ENCODE data around the gene TMEM72.

Gene TMEM72

DNA sequence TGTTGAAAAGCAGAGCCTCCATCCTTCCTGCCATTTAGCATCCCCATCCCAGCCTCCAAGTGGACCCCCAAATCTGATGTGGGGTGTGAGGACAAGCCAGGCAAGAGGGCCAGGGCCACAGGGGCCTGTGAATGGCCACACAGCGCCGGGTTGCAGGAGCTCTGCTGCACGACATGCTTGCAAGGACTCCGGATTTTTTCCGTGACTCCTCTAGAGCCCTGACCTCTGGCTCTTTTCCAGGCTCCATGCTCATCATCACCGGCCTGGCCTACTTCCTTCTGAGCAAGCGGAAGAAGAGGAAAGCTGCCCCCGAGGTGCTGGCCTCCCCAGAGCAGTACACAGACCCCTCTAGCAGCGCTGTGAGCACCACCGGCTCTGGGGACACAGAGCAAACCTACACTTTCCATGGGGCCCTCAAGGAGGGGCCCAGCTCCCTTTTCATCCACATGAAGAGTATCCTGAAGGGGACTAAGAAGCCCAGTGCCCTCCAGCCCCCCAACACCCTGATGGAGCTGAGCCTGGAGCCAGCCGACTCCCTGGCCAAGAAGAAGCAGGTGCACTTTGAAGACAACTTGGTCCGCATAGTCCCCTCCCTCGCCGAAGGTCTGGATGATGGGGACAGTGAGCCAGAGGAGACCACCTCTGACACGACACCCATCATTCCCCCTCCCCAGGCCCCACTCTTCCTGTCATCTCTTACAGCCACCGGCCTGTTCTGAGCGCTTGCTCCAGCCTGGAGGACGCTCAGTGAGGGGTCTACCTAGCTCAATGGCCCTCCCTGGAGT, 23.5 kb downstream of the TMEM72 start:
- DNase-seq (ENCODE audit: low read depth in 2 of 2): no peak

DNA sequence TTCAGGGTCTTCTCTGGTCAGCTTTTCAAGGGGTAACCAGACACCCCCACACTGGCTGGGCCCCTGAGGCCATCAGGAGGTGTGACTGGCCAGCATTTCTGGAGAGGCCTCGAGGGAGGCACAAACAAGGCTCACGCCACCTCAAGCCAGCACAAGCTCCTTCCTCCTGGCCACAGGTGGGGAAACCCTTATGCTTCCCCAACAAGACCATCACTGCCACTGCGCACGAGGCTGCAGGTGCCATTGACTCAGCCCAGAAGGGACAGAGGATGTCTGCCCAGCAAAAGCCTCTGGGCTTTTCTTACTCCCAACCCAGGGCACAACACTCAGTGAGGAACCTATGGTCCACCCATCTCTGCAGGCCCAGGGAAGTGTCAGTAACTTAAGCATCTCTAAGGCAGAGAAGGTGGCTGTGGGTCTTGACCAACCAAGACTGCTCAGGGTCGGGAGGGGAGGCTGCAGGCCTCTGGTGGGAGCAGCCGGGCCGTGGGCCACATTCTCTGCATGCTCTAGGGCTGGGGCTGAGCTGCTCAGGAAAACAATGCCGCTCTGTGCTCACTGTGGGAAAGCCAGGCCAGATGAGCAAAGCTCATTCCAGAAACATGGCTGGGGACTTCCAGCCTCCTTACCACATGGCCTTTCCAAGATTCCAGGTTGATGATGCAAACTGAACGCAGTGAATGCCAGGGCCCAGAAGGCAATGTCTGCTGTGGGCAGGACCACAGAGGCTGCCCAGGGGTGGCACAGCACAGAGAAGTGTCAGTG, 24.2 kb downstream of the TMEM72 start:
- DNase-seq (ENCODE audit: low read depth in 2 of 2): no peak

DNA sequence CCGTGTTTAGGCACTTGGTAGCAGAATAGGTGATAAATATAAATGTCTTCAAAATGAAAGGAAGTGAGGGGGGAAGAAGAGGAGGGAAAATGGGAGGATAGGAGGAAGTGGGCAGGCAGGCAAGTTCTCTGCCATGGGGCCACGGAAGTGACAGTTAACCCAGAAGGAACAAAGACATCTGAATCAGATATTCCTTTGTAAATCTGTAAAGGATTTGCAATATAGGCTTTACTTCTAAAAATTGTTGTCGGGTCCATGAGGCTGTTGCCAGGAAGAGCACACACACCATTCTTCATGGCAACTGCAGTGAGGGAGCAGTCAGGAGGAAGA, 24.8 kb downstream of the TMEM72 start:
- DNase-seq (ENCODE audit: low read depth in 2 of 2): no peak

DNA sequence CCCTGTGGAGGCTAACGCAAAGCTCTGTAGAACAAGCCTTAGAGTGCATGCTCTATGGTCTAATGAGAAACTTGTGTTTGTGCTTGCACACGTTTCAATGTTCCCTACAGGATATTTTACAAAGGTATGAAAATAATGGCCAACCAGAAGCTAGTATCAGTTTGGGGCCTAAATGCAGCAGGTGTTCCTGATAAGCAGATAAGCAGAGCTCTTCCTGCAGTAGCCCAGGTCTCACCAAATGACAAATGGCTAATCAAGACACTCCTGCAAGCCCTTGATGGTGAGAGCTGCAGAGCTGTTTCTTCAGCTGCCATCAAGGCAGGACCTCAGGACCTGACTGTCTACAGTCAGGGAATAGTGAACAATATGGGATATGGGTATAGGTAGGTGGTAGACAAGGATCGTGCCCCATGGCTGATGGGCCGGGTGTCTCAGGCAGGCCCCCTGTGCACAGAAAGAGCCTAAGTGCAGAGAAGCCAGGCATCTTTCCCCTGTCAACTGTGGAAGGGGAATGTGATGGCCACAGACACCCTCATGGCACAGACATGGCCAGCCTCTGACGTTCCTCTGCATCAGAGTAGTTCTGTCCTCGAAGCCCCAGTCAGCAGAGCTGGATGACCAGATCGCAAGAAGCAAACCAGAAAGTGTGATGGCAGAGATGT, 25.3 kb downstream of the TMEM72 start:
- no peak for DNase-seq (ENCODE audit: low read depth in 2 of 2)

DNA sequence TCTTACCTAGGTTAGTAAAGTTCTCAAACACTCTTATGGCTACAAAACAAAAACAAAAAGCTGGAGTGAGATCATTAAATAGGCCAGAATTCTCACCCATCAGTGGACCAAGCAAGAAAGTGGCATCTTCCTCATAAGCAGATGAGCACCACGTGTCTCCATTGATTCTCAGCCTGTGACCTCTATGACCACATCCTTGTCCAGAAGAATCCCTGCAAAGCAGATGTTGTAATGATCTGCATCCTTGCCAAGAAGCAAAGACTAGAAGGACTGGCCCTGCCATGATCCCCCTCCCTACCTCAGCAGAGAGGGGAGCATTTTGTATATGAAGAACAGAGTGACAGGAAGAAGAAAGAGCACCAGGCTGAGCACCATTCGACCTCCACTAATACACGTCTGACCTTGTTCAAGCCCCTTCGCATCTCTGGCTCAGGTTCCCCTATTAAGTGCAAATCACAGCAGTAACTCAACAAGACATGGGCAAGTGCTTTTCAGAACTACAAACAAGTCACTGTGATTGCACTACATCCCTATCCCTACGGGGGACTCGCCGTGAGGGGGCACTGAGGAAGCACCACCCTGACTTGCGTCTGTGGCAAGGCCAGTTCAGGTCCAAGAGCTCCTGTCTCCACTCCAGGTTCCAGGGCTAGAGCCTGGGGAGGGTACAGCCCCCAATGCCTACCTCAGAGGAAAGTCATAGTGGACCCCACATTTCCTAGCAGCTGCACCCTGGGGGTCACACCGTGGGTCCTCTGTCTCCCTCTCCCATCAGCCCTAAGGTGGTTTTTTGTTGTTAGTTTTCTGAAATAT, 26.3 kb downstream of the TMEM72 start:
- DNase-seq (ENCODE audit: low read depth in 2 of 2): no peak

DNA sequence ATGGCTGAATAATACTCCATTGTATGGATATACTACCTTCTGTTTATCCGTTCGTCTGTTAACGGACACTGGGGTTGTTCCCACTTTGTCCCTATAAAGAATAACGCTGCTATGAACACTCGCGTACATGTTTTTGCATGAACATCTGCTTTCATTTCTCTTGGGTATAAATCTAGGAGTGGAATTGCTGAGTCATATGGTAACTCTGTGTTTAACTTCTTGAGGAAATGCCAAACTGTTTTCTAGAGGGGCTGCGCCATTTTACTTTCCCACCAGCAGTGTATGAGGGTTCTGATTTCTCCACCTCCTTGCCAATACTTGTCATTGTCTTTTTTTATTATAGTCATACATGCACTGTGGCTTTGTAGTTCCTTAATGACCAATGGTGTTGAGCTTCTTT, 27.8 kb downstream of the TMEM72 start:
- DNase-seq (ENCODE audit: low read depth in 2 of 2): no peak

DNA sequence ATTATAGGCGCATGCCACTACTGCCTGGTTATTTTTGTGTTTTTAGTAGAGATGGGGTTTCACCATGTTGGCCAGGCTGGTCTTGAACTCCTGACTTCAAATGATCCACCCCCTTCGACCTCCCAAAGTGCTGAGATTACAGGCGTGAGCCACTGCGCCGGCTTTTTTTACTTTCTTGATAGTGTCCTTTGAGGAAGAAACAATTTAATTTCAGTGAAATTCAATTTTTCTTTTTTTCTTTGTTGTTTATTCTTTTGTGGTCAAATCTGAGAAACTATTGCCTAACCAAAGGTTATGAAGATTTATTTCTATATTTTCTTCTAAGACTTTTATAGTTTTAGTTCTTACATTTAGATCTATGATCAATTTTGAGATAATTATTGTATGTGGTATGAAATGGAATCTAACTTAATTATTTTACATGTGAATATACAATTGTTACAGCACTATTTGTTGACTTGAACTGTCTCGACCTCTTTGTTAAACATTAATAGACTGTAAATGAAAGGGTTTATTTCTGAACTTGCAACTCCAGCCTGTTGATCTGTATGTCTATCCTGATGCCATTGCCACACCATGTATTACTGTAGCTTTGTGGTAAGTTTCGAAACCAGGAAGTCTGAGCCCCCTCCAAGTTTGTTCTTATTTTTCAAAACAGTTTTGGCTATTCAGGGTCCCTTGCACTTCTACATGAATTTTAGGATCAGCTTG, 28.7 kb downstream of the TMEM72 start:
- DNase-seq (ENCODE audit: low read depth in 2 of 2): no peak

DNA sequence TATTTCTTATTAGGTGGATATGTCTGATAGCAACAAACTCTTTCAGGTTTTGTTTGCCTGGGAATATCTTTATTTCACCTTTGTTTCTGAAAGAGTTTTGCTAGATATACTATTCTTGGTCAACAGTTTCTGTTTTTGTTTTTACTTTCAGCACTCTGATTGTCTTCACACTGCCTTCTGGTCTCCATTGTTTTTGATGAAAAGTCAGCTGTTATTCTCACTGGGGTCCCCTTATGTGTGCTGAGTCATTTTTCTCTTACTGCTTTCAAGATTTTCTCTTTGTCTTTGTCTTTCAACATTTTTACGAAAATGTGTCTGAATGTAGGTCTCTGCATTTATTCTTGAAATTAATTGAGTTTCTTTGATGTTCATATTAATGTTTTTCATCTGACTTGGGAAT, 33.2 kb downstream of the TMEM72 start:
- DNase-seq (ENCODE audit: low read depth in 2 of 2): no peak

DNA sequence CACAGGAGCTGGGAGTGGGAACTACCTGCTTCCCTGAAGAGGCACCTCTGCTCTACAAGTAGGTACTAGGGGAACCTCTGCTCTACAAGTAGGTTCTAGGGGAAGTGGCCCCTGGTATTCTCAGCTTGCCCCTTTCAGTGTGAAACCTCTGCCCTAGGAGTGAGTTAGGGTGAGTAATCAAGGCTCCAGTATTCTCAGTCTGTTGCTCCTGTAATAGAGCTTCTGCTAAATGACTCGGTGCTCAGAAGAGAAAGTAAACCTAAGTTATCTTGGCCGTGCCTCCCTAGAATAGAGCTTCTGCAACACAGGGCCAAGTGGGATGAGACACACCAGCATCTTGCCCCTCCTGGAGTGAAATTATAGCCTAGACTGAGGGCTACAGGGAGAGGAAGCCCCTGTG, 35.1 kb downstream of the TMEM72 start:
- DNase-seq (ENCODE audit: low read depth in 2 of 2): no peak

DNA sequence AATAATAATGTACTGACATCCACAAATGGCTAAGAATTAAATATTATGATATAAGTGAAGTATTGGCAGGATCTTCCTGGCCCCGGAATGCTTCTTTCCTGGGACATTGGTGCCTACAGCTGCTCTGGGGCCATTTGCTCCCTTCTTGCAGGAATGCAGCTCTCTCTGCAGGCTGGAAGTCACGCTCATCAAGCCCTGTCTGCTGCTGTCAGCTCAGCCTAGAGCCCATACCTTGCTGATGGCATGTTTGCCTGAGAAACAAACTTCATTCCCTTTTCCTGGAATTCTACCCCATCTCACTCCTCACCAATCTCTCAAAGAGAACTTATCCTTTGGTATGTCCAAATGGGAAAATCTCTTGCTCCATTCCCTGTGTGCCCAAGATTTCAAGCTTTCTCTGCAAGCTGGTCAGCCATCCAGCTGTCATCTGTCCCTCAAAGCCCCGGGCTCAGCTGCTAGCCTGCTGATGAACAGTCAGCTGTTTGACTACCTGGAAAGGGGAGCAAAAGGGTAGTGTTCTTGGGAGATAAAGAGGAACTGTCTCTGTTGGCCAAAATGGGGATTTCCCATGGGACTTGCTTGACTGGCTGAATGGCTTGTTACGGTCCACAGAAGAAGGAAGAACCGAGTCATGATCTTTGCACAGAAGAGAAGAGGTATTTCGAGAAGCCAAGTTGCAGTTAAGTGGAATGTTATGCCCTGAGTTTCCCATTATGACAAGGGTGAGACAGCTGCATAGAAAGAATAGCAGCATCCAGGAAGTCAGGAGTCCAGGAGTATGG, 36.4 kb downstream of the TMEM72 start:
- no peak for DNase-seq (ENCODE audit: low read depth in 2 of 2)

DNA sequence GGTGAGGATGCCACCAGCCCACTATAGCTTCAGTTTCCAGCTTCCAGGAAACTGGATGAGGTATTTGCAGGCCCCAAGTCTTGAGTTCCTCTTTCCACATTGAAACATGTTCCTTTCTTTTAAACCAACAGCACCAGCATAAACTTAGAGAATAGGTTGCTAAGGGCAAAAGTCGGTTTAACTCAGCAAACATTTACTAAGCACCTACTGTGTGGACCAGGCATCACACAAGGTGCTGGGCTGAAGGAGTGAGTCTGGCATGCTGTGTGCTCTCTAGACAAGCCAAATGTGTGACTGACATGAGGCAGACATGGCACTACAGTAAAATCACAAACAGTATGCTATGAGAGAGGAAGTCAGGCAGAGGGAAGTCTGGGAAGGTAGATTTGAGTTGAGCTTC, 37.5 kb downstream of the TMEM72 start:
- DNase-seq (ENCODE audit: low read depth in 2 of 2): no peak

DNA sequence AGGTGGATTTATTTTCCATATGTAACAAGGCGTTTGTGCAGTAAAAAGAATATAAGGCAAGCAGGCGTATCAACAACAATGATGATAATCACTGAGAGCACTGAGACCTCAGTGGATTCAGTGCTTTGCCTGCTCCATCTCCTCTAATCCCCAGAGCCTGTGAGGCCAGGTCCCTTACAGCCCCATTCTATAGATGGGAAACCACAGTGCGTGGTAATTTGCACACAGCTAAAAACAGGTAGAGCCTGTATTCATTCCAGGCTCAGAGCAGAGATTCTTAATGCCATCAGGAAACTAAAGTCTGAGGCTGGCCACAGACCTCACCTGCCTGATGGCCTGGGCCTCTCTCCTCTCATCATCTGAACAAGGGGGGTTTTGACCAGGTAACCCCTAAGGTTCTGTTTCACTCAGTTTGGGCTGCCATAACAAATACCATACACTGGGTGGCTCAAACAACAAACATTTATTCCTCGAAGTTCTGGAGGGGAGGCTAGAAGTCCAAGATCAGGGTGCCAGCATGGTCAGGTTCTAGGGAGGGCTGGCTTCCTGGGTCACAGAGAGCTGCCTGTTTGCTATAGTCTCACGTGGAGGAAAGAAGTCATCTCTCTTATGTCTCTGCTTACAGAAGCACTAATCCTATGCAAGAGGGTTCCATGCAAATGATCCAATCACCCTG, 38.1 kb downstream of the TMEM72 start:
- no peak for DNase-seq (ENCODE audit: low read depth in 2 of 2)

DNA sequence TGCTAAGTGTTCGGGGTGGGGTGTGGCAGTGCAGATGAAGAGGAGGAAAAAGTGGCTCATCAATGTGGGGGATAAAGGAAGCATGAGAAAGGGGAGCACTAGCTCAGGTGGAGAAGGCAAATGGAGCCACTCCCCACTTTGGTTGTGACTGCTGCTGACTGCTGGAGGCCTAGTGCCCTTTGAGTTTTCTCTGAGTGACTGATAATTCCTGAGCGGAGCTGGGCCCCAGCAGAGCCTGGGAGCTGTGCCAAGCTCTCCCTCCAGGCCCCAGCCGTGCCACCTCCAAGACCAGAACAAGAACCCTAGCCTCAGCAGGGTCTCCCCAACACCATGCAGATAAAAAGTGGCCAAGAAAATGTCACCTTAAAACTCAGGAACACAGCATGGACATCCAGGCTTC, 38.8 kb downstream of the TMEM72 start:
- no peak for DNase-seq (ENCODE audit: low read depth in 2 of 2)

DNA sequence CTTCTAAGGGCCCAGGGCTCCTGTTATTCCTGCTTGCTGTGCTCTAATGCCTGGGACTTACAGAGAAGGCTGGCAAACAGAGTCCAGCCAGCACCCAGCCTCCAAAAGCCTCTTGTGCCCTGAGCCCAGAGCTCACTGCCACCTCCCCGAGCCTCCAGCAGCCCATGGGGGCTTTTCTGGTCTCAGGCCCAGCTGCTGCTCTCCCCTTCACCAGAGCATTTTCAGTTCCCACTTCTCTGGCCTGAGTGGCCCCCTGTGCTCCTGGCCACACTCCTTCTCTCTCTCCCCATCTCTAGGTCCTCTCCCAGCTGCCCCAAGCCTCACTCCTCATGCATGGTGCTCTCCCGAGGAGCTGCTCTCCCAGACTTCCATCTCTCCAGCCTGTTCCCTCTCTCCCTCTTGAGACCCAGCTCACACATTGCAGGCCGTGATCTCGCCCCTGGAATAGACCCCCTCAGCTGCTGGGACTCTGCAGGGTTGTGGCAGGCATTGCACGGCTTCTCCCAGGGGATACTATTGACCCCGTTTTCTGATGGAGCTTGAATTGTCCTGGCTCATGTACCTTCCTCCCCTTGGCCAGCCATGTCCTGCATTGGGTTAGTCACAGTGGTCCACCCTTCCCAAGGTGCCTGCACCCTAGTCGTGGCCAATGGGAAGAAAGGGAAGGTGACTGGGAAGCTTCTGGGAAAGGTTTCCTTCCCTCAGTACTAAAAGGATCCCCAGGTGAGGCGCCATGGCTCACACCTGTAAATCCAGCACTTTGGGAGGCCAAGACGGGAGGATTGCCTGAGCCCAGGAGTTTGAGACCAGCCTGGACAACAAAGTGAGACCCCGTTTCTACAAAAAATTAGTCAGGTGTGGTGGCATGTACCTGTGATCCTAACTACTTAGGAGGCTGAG, 39.4 kb downstream of the TMEM72 start:
- DNase-seq (ENCODE audit: low read depth in 2 of 2): no peak

DNA sequence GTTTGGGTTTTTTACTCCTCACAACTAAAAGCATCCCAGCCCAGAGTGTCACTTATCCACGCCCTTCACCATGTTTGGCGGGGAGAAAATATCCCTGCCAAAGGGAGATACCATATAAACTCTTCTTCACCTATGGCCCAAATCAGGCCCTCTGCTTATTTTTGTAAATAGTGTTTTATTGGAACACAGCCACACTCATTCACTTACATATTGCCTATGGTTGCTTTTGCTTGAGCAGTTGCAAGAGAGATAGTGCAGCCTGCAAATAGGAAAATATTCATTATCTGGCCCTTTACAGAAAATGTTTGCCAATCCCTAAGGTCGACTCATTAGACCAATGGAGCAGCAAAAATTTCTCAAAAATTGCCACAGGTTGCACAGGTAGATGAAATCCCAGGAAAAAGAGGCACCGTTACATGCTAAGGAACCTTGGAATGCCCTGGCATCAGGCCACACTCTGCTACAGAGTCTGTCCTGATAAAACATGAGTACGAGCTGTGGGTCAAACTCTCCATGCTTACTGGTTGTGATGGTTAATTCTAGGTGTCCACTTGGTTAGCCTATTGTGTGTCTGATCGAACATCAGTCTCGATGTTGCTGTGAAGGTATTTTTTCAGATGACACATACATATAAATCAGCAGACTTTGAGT, 40.6 kb downstream of the TMEM72 start:
- DNase-seq (ENCODE audit: low read depth in 2 of 2): no peak

DNA sequence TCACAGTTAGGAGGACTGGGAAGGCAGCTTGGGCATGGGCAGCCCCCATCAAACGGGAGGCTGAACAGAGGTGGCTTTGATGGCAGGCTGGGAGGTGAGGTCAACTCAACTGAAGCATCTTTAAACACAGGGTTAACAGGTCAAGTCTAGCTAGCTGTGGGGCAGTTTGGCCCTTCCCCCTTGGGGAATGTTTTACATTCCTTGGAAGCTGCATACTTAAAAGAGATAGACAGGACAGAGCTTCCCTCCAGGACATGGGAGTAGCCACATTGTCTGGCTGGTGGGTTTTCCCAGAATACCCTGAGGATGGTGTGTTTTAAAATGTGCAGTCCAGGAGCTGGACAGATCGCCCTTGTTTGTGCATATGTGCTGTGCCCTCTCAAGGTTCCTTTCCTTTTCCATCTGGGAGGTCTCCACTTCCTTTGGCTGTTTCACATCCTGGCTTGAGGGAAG, 41.7 kb downstream of the TMEM72 start:
- no peak for DNase-seq (ENCODE audit: low read depth in 2 of 2)

DNA sequence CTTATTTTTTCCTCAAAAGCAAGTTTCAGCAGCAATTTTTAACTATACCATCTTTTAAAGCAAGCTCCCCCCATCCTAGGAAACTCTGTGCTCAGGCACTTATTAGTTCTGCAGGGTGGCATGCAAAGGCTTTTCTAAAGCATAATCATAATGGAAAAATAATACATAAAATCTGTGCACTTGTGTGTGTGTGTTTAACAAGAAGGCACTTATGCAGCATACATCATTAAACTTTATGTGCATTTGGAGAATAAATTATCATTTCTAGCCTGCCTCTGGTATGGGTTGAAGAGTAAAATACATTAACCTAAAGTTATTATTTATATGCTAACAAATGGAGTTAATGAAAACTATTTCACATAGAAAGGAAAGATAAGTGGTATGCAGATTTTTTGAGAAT, 42.9 kb downstream of the TMEM72 start:
- no peak for DNase-seq (ENCODE audit: low read depth in 2 of 2)

DNA sequence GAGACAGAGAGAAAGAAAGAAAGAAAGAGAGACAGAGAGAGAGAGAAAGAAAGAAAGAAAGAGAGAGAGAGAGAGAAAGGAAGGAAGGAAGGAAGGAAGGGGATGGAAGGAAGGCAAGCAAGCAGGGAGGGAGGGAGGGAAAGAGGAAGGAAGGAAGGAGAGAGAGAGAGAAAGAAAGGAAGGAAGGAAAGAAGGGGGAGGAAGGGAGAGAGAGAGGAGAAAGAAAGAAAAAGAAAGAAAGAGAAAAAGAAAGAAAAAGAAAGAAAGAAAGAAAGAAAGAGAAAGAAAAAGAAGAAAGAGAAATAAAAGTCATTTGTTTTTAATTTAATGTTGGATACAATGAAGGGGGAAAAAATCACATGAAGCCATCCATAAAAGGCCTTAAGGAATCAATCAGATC, 43.8 kb downstream of the TMEM72 start:
- DNase-seq (ENCODE audit: low read depth in 2 of 2): no peak
